ENCODE measurements around the gene ZIC1. TPM values are rescaled to one million over a fixed set of nuclear protein-coding genes. Genes with fewer than 3 reads are reported as not detected.

The ZIC1 gene
- total RNA-seq, 4 donors from 2014 or later, result 1.6 to 2.5 (median 1.7) TPM; not detected in 1

DNA sequence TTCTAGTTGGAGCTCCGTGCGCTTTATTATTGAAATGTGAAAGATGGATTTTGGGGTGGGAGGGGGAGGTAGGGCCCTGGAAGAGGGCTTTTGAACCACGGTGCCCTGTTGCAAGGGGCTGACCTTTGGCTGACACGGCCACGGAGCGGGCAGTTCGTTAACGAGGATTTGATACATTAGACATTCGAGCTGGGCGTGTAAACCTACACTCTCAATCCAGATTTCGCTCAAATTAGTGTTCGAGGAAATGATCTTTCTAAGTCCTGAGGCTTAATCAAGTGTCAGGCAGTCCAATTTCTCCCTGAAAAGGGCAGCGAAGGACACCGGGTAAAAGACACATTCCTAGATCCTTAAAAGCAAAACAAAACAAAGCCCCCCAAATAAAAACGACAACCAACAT lies 13.0 kb downstream of the ZIC1 start:
- H3K36me3 ChIP-seq, result no peaks in the 10 kb centered on the region
- peaks cover 0 to 58% of the 10 kb centered on the region in 2 donors for H3K27me3 ChIP-seq
- H3K27ac ChIP-seq, result no peak overlapping the region
- no peak for TF ChIP-seq POLR2A (IDR thresholded peaks at IDR 0.05)
- TF ChIP-seq CTCF (IDR thresholded peaks at IDR 0.05), result no peak
- peaks cover 0 to 16% (median 0%) of the 10 kb centered on the region in 4 donors for H3K4me1 ChIP-seq
- DNase-seq, result no peak
- no peaks in the 10 kb centered on the region for H3K9me3 ChIP-seq
- H3K4me3 ChIP-seq, result no peak overlapping the region

DNA sequence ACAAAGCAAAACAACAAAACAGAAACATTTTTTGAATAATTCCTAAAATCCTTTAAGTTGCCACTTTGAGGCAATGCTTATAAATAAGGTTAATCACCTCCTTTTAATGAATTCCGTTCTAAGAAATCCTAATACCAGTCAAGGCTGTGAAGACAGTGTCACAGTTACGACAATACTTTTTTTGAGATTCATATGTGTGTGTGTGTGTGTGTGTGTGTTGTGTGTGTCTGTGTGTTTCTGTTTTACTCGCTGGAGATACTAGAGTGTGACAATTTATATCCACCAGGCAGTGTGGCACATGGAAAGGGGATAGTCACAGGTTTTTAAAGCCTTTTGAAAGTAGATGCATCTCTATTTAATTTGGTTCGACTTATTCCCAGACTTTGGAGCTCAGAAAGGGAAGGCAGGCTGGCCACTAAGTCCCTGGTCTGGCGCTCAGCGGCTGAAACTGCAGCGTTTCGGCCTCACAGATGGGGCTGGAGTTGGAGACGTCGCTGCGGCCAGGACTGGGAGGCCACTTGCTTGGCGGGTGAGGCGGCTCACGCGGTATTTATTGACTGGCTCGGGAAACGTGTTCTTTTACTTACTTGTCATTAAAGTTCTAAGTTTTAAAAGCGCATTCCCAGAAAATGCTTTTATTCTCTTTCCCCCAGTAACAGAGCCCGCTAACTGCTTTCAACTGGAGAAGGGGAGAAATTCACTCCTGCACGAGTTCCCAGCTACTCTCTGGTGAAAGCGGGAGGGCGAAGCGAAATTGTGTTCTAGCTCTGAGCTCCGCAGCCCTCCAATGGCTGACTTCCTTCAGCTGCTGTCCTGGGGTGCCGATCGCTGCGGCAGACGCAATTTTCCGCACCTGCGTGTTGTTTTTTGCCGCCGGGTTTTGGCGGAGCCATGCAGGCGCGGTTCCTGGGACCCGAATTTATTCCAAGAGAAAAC lies 13.7 kb downstream of the ZIC1 start:
- TF ChIP-seq POLR2A (IDR thresholded peaks at IDR 0.05) (no peak), CTCF (IDR thresholded peaks at IDR 0.05) (no peak)
- Histone ChIP-seq H3K27ac (no peak overlapping the region), H3K4me3 (no peak overlapping the region), H3K4me1 (peaks cover 0 to 16% (median 0%) of the 10 kb centered on the region in 4 donors), H3K36me3 (no peaks in the 10 kb centered on the region), H3K9me3 (no peaks in the 10 kb centered on the region), H3K27me3 (peaks cover 0 to 58% of the 10 kb centered on the region in 2 donors)
- DNase-seq, result no peak

- no peaks in the 10 kb centered on the region for H3K9me3 ChIP-seq
- no peak for TF ChIP-seq CTCF (IDR thresholded peaks at IDR 0.05)
- TF ChIP-seq POLR2A (IDR thresholded peaks at IDR 0.05), result no peak
- H3K4me1 ChIP-seq, result peaks cover 0 to 16% (median 0%) of the 10 kb centered on the region in 4 donors
- peaks cover 0 to 58% of the 10 kb centered on the region in 2 donors for H3K27me3 ChIP-seq
- no peaks in the 10 kb centered on the region for H3K36me3 ChIP-seq
- H3K27ac ChIP-seq, result no peak overlapping the region
- DNase-seq, result no peak
- no peak overlapping the region for H3K4me3 ChIP-seq
These were observed 14.3 kb downstream of the ZIC1 start for GRCh38 chr3:147423537-147423797.

GRCh38 chr3:147423798-147424580 lies 14.8 kb downstream of the ZIC1 start:
- no peak for DNase-seq
- Histone ChIP-seq H3K4me1 (peaks cover 0 to 14% (median 0%) of the 10 kb centered on the region in 4 donors), H3K4me3 (no peak overlapping the region), H3K9me3 (no peaks in the 10 kb centered on the region), H3K36me3 (no peaks in the 10 kb centered on the region), H3K27me3 (peaks cover 0 to 56% of the 10 kb centered on the region in 2 donors), H3K27ac (no peak overlapping the region)
- no peak for TF ChIP-seq CTCF (IDR thresholded peaks at IDR 0.05)
- no peak for TF ChIP-seq POLR2A (IDR thresholded peaks at IDR 0.05)

GRCh38 chr3:147424581-147425387 lies 15.6 kb downstream of the ZIC1 start:
- Histone ChIP-seq H3K27me3 (peaks cover 0 to 48% of the 10 kb centered on the region in 2 donors), H3K4me3 (no peak overlapping the region), H3K9me3 (no peaks in the 10 kb centered on the region), H3K36me3 (no peaks in the 10 kb centered on the region), H3K4me1 (peaks cover 0 to 6% (median 0%) of the 10 kb centered on the region in 4 donors), H3K27ac (no peak overlapping the region)
- no peak for DNase-seq
- no peak for TF ChIP-seq CTCF (IDR thresholded peaks at IDR 0.05)
- no peak for TF ChIP-seq POLR2A (IDR thresholded peaks at IDR 0.05)
